Neural cell (in vitro differentiated cells): ENCODE results near the gene DIRAS2. TPM values are rescaled to one million over a fixed set of nuclear protein-coding genes. Genes with fewer than 3 reads are reported as not detected.

ENCODE experiments used
- H2AFZ ChIP-seq: fragments of 200-600, 300-800 bp; sonication (generic), shearing (Covaris generic); 2 replicates; pipeline ENCODE4 v1.6.0; 2014; ENCODE audit warnings: low read depth, mild to moderate bottlenecking, antibody characterized with exemption, low read length, moderate library complexity
- H3F3A ChIP-seq: fragments of 200-600 bp; shearing (Covaris generic); 2 replicates; pipeline ENCODE4 v1.6.1; 2016; ENCODE audit warnings: mild to moderate bottlenecking, moderate library complexity, mixed read lengths, antibody characterized with exemption, low read length; ENCODE audit not compliant: insufficient read depth, poor library complexity, severe bottlenecking
- H3K27ac ChIP-seq: fragments of 200-600, 300-800 bp; sonication (generic), shearing (Covaris generic); 2 replicates; pipeline ENCODE4 v1.5.1; 2014; ENCODE audit warnings: mild to moderate bottlenecking, low read length, moderate library complexity
- H3K27me3 ChIP-seq: fragments of 300-800, 200-600 bp; sonication (generic), shearing (Covaris generic); 2 replicates; pipeline ENCODE4 v1.6.0; 2014; ENCODE audit warnings: mild to moderate bottlenecking, low read depth, low read length, moderate library complexity; ENCODE audit not compliant: insufficient read depth
- H3K36me3 ChIP-seq: fragments of 300-800, 200-600 bp; sonication (generic), shearing (Covaris generic); 2 replicates; pipeline ENCODE4 v1.5.1; 2014; ENCODE audit warnings: mild to moderate bottlenecking, antibody characterized with exemption, low read length, moderate library complexity; ENCODE audit not compliant: insufficient read depth
- H3K4me2 ChIP-seq: fragments of 300-800, 200-600 bp; sonication (generic), shearing (Covaris generic); 2 replicates; pipeline ENCODE4 v1.6.0; 2014; ENCODE audit warnings: mild to moderate bottlenecking, low read length
- H3K4me3 ChIP-seq: fragments of 300-800, 200-600 bp; sonication (generic), shearing (Covaris generic); 2 replicates; pipeline ENCODE4 v1.5.1; 2014; ENCODE audit warnings: mild to moderate bottlenecking, low read length, moderate library complexity
- H3K79me2 ChIP-seq: fragments of 200-600 bp; shearing (Covaris generic); replicated peaks from 2 replicates; pipeline ENCODE4 v1.6.0; 2014; ENCODE audit warnings: mild to moderate bottlenecking, low read length, moderate library complexity; ENCODE audit not compliant: insufficient read depth
- H3K9ac ChIP-seq: fragments of 300-800, 200-600 bp; sonication (generic), shearing (Covaris generic); 2 replicates; pipeline ENCODE4 v1.6.1; 2016; ENCODE audit warnings: mild to moderate bottlenecking, low read length, mixed read lengths
- H3K9me2 ChIP-seq: fragments of 200-600 bp; shearing (Covaris generic); 2 replicates; pipeline ENCODE4 v1.6.1; 2016; ENCODE audit warnings: mild to moderate bottlenecking, low read length, mixed read lengths; ENCODE audit not compliant: insufficient read depth
- H3K9me3 ChIP-seq: fragments of 200-600, 300-800 bp; sonication (generic), shearing (Covaris generic); 2 replicates; pipeline ENCODE4 v1.6.1; 2016; ENCODE audit warnings: mild to moderate bottlenecking, mixed run types, low read length, moderate library complexity, mixed read lengths
- H4K20me1 ChIP-seq: fragments of 200-600 bp; shearing (Covaris generic); 2 replicates; pipeline ENCODE4 v1.6.1; 2016; ENCODE audit warnings: mild to moderate bottlenecking, mixed run types; ENCODE audit not compliant: insufficient read depth
- CTCF ChIP-seq: fragments of 450-650 bp; IDR thresholded peaks from 2 replicates; pipeline ENCODE4 v1.5.1; 2014; ENCODE audit warnings: antibody characterized with exemption, mild to moderate bottlenecking, moderate library complexity; ENCODE audit not compliant: poor library complexity, severe bottlenecking
- EP300 ChIP-seq: fragments of 450-650 bp; conservative IDR thresholded peaks from 2 replicates; pipeline ENCODE4 v1.6.1; 2014; ENCODE audit warnings: antibody characterized with exemption, mild to moderate bottlenecking, moderate library complexity; ENCODE audit not compliant: poor library complexity, severe bottlenecking
- EZH2 ChIP-seq: fragments of 200-600, 300-800 bp; shearing (Covaris generic), sonication (generic); IDR thresholded peaks from 2 replicates; pipeline ENCODE4 v1.6.1; 2014; ENCODE audit warnings: antibody characterized with exemption, low read length, borderline replicate concordance, mild to moderate bottlenecking; ENCODE audit not compliant: insufficient read depth, poor library complexity, severe bottlenecking
- MXI1 ChIP-seq: fragments of 450-650 bp; conservative IDR thresholded peaks from 2 replicates; pipeline ENCODE4 v1.6.1; 2014; ENCODE audit warnings: antibody characterized with exemption, mild to moderate bottlenecking; ENCODE audit not compliant: poor library complexity, severe bottlenecking
- POLR2AphosphoS5 ChIP-seq: IDR thresholded peaks from 2 replicates; pipeline ENCODE4 v1.6.1; 2012
- RAD21 ChIP-seq: fragments of 450-650 bp; conservative IDR thresholded peaks from 2 replicates; pipeline ENCODE4 v1.6.1; 2014; ENCODE audit warnings: antibody characterized with exemption, mild to moderate bottlenecking, moderate library complexity
- SMC3 ChIP-seq: fragments of 450-650 bp; conservative IDR thresholded peaks from 2 replicates; pipeline ENCODE4 v1.6.1; 2014; ENCODE audit warnings: antibody characterized with exemption, mild to moderate bottlenecking, moderate library complexity; ENCODE audit not compliant: poor library complexity
- TAF1 ChIP-seq: IDR thresholded peaks from 2 replicates; pipeline ENCODE4 v1.6.1; 2012; ENCODE audit warnings: low read depth
- polyA plus RNA-seq: library from polyadenylated mRNA; depleted of rRNA; stranded (reverse); fragments of >200 nt; gene quantifications from 2 replicates; pipeline ENCODE4 v1.2.3, GENCODE V29; 2014
- TF ChIP-seq, protein P1 (sequence below): IDR thresholded peaks from 2 replicates; pipeline ENCODE4 v1.6.1; 2012; ENCODE audit warnings: borderline replicate concordance

The DIRAS2 gene
- polyA plus RNA-seq, 1 donor from 2014 or later, result 26.7 TPM

GRCh38 chr9:90645721-90646120 lies 3.1 kb upstream of the DIRAS2 start:
- no peaks in the 10 kb centered on the region for H3K27me3 ChIP-seq
- H3K4me3 ChIP-seq, result no peak overlapping the region

GRCh38 chr9:90641884-90642487 lies 638 bp downstream of the DIRAS2 start:
- H3K36me3 ChIP-seq, result no peaks in the 10 kb centered on the region
- H2AFZ ChIP-seq, result peak overlapping the region; percentile 42
- peaks cover 9% of the 10 kb centered on the region for H3F3A ChIP-seq
- H3K4me3 ChIP-seq, result peak overlapping the region; percentile 76
- peak overlapping the region; percentile 74 for H3K9ac ChIP-seq
- H4K20me1 ChIP-seq, result no peaks in the 10 kb centered on the region
- H3K27ac ChIP-seq, result peak overlapping the region; percentile 82
- peaks cover 31% of the 10 kb centered on the region for H3K79me2 ChIP-seq
- H3K9me2 ChIP-seq, result no peaks in the 10 kb centered on the region
- TF ChIP-seq EP300 (no peak), EZH2 (no peak), SMC3 (no peak), POLR2AphosphoS5 (peak; percentile 64), CTCF (no peak), RAD21 (peak; percentile 41), TAF1 (peak; percentile 71), MXI1 (peak; percentile 65)
- TF ChIP-seq, protein P1, sequence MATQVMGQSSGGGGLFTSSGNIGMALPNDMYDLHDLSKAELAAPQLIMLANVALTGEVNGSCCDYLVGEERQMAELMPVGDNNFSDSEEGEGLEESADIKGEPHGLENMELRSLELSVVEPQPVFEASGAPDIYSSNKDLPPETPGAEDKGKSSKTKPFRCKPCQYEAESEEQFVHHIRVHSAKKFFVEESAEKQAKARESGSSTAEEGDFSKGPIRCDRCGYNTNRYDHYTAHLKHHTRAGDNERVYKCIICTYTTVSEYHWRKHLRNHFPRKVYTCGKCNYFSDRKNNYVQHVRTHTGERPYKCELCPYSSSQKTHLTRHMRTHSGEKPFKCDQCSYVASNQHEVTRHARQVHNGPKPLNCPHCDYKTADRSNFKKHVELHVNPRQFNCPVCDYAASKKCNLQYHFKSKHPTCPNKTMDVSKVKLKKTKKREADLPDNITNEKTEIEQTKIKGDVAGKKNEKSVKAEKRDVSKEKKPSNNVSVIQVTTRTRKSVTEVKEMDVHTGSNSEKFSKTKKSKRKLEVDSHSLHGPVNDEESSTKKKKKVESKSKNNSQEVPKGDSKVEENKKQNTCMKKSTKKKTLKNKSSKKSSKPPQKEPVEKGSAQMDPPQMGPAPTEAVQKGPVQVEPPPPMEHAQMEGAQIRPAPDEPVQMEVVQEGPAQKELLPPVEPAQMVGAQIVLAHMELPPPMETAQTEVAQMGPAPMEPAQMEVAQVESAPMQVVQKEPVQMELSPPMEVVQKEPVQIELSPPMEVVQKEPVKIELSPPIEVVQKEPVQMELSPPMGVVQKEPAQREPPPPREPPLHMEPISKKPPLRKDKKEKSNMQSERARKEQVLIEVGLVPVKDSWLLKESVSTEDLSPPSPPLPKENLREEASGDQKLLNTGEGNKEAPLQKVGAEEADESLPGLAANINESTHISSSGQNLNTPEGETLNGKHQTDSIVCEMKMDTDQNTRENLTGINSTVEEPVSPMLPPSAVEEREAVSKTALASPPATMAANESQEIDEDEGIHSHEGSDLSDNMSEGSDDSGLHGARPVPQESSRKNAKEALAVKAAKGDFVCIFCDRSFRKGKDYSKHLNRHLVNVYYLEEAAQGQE, result peak; percentile 44
- no peaks in the 10 kb centered on the region for H3K27me3 ChIP-seq
- H3K4me2 ChIP-seq, result peak overlapping the region; percentile 85
- H3K9me3 ChIP-seq, result no peaks in the 10 kb centered on the region

More at GRCh38 chr9:90645721-90646120, 3.1 kb upstream of the DIRAS2 start:
- H3K9me3 ChIP-seq, result no peaks in the 10 kb centered on the region
- no peak overlapping the region for H2AFZ ChIP-seq
- H3F3A ChIP-seq, result peaks cover 9% of the 10 kb centered on the region
- H3K27ac ChIP-seq, result no peak overlapping the region
- no peak overlapping the region for H3K9ac ChIP-seq
- H4K20me1 ChIP-seq, result no peaks in the 10 kb centered on the region
- TF ChIP-seq RAD21 (no peak), EZH2 (no peak), MXI1 (no peak), TAF1 (no peak)
- H3K36me3 ChIP-seq, result no peaks in the 10 kb centered on the region
- H3K4me2 ChIP-seq, result no peak overlapping the region
- peaks cover 11% of the 10 kb centered on the region for H3K79me2 ChIP-seq
- H3K9me2 ChIP-seq, result no peaks in the 10 kb centered on the region
